ENCODE results near the gene NOC4L. TPM values are rescaled to one million over a fixed set of nuclear protein-coding genes. Genes with fewer than 3 reads are reported as not detected.

NOC4L gene
- total RNA-seq, 1 donor from 2014 or later = 3.5 TPM

DNA sequence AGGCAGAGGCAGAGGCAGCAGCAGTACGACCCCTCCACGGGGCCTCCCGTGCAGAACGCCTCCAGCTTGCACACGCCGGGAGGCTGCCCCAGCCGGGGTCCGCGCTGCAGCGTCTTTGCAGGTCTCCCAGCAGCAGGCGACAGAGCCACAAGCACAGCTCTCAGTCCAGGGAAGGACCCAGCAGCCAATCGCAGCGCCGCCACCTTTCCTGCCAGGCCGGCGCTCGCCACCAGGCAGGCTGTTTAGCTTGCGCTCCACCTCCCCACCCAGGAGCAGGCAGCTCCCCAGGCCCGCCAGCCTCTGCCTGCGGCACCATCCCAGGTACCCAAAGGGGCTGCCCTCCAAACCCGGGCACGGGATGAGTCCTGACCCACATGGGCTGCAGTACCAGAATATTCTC, 25.4 kb upstream of the NOC4L start:
- peaks cover 3% of the 10 kb centered on the region for H3K36me3 Mint-ChIP-seq

DNA sequence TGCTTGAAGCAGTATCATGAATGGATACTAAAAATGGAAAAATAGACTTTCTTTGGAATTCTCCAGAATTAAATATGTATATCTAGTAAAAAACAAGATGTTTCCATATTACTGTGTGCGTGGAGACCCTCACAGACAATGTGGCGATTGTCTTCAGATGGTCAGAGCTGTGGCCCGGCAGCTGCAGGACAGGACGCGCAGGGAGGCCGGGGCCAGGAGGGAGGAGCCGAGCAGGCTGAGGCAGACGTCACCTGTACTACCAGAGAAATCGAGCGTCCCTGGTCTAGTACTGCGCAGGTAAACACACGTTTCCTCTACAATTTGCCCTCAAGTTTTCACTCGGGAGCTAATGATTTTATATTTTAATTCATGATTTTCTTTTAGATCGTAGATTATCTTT, 23.0 kb upstream of the NOC4L start:
- H3K36me3 Mint-ChIP-seq = peaks cover 19% of the 10 kb centered on the region
- TF ChIP-seq EZH2 (IDR thresholded peaks at IDR 0.05) (no peak), EZH2phosphoT487 (IDR thresholded peaks at IDR 0.05) (no peak)
- no peaks in the 10 kb centered on the region for H4K20me1 ChIP-seq (ENCODE audit: low read depth)
- H2AFZ ChIP-seq (replicated peaks) = no peak overlapping the region
- DNase-seq (ENCODE audit: low spot score) = no peak
- no peaks in the 10 kb centered on the region for H3K27me3 ChIP-seq
- no peaks in the 10 kb centered on the region for H3K9me3 Mint-ChIP-seq
- no peak overlapping the region for H3K27ac ChIP-seq
- no peaks in the 10 kb centered on the region for H3F3A ChIP-seq (ENCODE audit: low read depth)
- H3K9ac ChIP-seq = no peak overlapping the region
- no peaks in the 10 kb centered on the region for H3K9me3 ChIP-seq (ENCODE audit: low read depth)
- no peaks in the 10 kb centered on the region for H3K79me2 ChIP-seq (ENCODE audit: low read depth)
- H3K4me1 ChIP-seq = no peaks in the 10 kb centered on the region
- no peak overlapping the region for H3K4me3 ChIP-seq
- H3K27ac Mint-ChIP-seq = no peak overlapping the region
- H3K4me3 Mint-ChIP-seq = no peak overlapping the region
- no peaks in the 10 kb centered on the region for H3K36me3 ChIP-seq
- H3K4me2 ChIP-seq = no peak overlapping the region
- H3K4me1 Mint-ChIP-seq = no peaks in the 10 kb centered on the region
- H3K27me3 Mint-ChIP-seq (ENCODE audit: insufficient read depth, low read depth) = peaks cover 2% of the 10 kb centered on the region

More for the DNA sequence above, 25.4 kb upstream of the NOC4L start:
- Histone ChIP-seq H3K4me1 (no peaks in the 10 kb centered on the region), H2AFZ (replicated peaks) (no peak overlapping the region), H3K4me3 (no peak overlapping the region), H3K79me2 (ENCODE audit: low read depth) (no peaks in the 10 kb centered on the region), H3K9me3 (ENCODE audit: low read depth) (no peaks in the 10 kb centered on the region), H3K36me3 (no peaks in the 10 kb centered on the region), H3F3A (ENCODE audit: low read depth) (no peaks in the 10 kb centered on the region), H3K27me3 (no peaks in the 10 kb centered on the region), H3K4me2 (no peak overlapping the region), H3K27ac (no peak overlapping the region), H4K20me1 (ENCODE audit: low read depth) (no peaks in the 10 kb centered on the region), H3K9ac (no peak overlapping the region)
- Mint-ChIP-seq H3K4me1 (no peaks in the 10 kb centered on the region), H3K9me3 (no peaks in the 10 kb centered on the region), H3K4me3 (no peak overlapping the region), H3K27me3 (ENCODE audit: insufficient read depth, low read depth) (no peaks in the 10 kb centered on the region), H3K27ac (no peak overlapping the region)
- TF ChIP-seq EZH2 (IDR thresholded peaks at IDR 0.05) (no peak), EZH2phosphoT487 (IDR thresholded peaks at IDR 0.05) (no peak)
- TF ChIP-seq, protein P1, sequence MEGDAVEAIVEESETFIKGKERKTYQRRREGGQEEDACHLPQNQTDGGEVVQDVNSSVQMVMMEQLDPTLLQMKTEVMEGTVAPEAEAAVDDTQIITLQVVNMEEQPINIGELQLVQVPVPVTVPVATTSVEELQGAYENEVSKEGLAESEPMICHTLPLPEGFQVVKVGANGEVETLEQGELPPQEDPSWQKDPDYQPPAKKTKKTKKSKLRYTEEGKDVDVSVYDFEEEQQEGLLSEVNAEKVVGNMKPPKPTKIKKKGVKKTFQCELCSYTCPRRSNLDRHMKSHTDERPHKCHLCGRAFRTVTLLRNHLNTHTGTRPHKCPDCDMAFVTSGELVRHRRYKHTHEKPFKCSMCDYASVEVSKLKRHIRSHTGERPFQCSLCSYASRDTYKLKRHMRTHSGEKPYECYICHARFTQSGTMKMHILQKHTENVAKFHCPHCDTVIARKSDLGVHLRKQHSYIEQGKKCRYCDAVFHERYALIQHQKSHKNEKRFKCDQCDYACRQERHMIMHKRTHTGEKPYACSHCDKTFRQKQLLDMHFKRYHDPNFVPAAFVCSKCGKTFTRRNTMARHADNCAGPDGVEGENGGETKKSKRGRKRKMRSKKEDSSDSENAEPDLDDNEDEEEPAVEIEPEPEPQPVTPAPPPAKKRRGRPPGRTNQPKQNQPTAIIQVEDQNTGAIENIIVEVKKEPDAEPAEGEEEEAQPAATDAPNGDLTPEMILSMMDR (IDR thresholded peaks at IDR 0.05) = no peak
- DNase-seq (ENCODE audit: low spot score) = no peak

DNA sequence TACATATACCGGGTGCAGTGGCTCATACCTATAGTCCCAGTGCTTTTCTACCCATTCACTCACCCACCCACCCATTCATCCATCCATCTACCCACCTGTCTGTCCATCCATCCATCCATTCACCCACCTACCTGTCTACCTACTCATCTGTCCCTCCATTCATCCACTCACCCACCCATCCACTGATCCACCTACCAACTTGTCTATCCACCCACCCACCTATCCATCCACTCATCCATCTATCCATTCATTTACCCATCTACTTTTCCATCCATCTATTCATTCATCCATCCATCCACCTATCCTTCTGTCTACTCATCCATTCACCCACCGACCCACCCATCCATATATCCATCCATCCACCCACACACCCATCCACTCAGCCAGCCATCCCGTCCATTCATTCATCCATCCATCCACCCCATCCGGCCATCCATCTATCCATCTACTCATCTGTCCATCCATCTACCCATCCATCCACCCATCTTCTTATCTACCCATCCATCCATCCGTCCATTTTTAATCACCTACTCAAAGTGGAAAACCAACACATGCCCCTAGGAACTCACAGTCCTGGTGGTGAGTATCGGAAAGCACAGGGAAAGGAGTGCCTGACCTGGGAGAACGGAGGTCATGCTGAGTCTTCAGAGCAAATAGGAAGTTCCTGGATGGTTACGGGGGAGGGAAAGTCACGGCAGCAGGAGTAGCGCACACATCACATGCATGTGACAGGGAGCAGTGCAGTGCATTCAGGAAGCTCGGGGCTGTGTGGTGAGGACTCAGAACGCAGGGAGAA, 20.1 kb upstream of the NOC4L start:
- no peaks in the 10 kb centered on the region for H3F3A ChIP-seq (ENCODE audit: low read depth)
- H3K27ac ChIP-seq = no peak overlapping the region
- H2AFZ ChIP-seq (replicated peaks) = no peak overlapping the region
- H3K27ac Mint-ChIP-seq = no peak overlapping the region
- DNase-seq (ENCODE audit: low spot score) = no peak
- no peak overlapping the region for H3K9ac ChIP-seq
- TF ChIP-seq EZH2phosphoT487 (IDR thresholded peaks at IDR 0.05) (no peak), EZH2 (IDR thresholded peaks at IDR 0.05) (no peak)
- TF ChIP-seq, protein P1 (IDR thresholded peaks at IDR 0.05) = no peak
- peaks cover 9% of the 10 kb centered on the region for H3K9me3 ChIP-seq (ENCODE audit: low read depth)
- no peaks in the 10 kb centered on the region for H4K20me1 ChIP-seq (ENCODE audit: low read depth)
- peaks cover 6% of the 10 kb centered on the region for H3K9me3 Mint-ChIP-seq
- no peaks in the 10 kb centered on the region for H3K79me2 ChIP-seq (ENCODE audit: low read depth)
- H3K36me3 ChIP-seq = peaks cover 21% of the 10 kb centered on the region
- peaks cover 6% of the 10 kb centered on the region for H3K27me3 Mint-ChIP-seq (ENCODE audit: insufficient read depth, low read depth)
- H3K4me3 Mint-ChIP-seq = no peak overlapping the region
- H3K4me3 ChIP-seq = no peak overlapping the region
- peaks cover 43% of the 10 kb centered on the region for H3K36me3 Mint-ChIP-seq
- H3K4me2 ChIP-seq = no peak overlapping the region
- no peaks in the 10 kb centered on the region for H3K4me1 Mint-ChIP-seq
- H3K27me3 ChIP-seq = no peaks in the 10 kb centered on the region
- H3K4me1 ChIP-seq = no peaks in the 10 kb centered on the region

DNA sequence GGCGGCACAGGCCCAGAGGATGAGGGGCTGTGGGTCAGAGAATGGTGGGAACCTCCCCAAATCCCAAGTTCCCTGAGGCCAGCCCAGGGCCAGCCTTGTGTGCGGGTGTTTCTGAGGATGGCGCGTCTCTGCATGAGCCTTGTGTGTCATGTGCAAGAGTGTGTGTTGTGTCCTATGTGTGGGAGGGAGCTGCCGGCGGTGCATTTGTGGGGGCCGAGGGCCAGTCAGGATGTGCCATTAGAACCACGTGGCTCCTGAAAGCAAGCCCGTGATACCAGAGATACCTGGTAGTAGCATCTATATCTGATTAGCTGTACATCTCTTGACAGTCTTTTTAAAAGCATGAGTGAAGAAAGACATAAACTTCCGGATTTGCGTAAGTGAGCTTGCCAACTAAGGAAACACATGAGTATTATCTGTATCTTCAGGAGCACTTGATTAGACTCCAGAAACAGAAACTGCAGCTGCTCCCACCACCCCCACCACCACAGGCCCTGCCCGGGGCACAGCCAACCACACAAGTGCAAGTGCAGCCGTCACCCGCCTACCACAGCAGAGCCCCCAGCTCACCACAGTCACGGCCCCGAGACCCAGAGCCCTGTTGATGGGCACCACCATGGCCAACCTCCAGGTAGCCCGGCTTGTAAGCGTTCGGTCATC, 19.4 kb upstream of the NOC4L start:
- no peak overlapping the region for H3K4me2 ChIP-seq
- Mint-ChIP-seq H3K27ac (no peak overlapping the region), H3K4me1 (no peaks in the 10 kb centered on the region), H3K36me3 (peaks cover 46% of the 10 kb centered on the region), H3K27me3 (ENCODE audit: insufficient read depth, low read depth) (peaks cover 6% of the 10 kb centered on the region), H3K4me3 (no peak overlapping the region), H3K9me3 (peaks cover 6% of the 10 kb centered on the region)
- no peaks in the 10 kb centered on the region for H3K79me2 ChIP-seq (ENCODE audit: low read depth)
- TF ChIP-seq EZH2 (IDR thresholded peaks at IDR 0.05) = no peak
- no peak for TF ChIP-seq EZH2phosphoT487 (IDR thresholded peaks at IDR 0.05)
- TF ChIP-seq, protein P1 (IDR thresholded peaks at IDR 0.05) = no peak
- no peaks in the 10 kb centered on the region for H3K4me1 ChIP-seq
- no peaks in the 10 kb centered on the region for H4K20me1 ChIP-seq (ENCODE audit: low read depth)
- no peaks in the 10 kb centered on the region for H3F3A ChIP-seq (ENCODE audit: low read depth)
- H3K27ac ChIP-seq = no peak overlapping the region
- H3K36me3 ChIP-seq = peaks cover 21% of the 10 kb centered on the region
- no peaks in the 10 kb centered on the region for H3K27me3 ChIP-seq
- H3K4me3 ChIP-seq = no peak overlapping the region
- no peak overlapping the region for H3K9ac ChIP-seq
- no peak for DNase-seq (ENCODE audit: low spot score)
- no peak overlapping the region for H2AFZ ChIP-seq (replicated peaks)
- peaks cover 9% of the 10 kb centered on the region for H3K9me3 ChIP-seq (ENCODE audit: low read depth)

Data from neural progenitor cell (in vitro differentiated cells).